Amniotic epithelial cell (primary cell): ENCODE data around the gene UGT1A7.
"Not testable (repeated sequence)": the region's sequence is repeated elsewhere in the genome, so short reads cannot be mapped to it uniquely, and the experiment has no call there.

Source experiments
- DNase-seq: peaks from one replicate; pipeline ENCODE4 v3.0.0-alpha.2; 2010; ENCODE audit warnings: low read depth

Gene UGT1A7

DNA sequence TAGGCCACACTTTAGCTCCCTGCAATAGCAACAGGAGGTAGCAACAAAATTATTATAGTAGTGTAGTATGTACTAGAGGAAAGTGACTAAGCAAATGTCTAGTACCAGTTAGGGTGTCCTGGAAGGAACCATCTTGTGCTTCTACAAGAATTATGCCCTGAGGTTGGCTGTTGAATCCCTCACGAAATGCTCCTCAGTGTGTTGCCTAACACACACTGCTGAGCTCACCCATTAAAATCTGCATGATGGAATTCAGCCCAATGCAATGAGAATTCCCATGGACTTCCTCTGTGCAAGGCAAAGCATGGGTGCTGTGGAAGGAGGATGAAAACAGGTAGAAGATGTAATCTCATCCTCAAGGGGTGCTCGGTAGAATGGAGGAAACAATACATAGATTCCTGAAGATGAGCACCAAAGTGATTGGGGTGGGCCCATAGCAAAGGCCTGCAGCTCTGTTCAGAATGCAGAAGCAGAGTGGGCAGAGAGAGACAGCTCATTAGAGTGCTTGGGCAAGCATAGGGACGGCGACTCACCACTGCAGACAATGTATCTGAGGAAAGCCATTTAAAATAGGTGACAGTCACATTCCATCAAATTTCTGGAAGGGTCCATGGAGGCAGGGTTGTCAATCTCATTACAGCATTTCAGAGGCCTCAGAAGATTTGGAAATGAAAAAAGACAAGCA lies 1.2 kb upstream of the UGT1A7 start:
- DNase-seq = no peak

DNA sequence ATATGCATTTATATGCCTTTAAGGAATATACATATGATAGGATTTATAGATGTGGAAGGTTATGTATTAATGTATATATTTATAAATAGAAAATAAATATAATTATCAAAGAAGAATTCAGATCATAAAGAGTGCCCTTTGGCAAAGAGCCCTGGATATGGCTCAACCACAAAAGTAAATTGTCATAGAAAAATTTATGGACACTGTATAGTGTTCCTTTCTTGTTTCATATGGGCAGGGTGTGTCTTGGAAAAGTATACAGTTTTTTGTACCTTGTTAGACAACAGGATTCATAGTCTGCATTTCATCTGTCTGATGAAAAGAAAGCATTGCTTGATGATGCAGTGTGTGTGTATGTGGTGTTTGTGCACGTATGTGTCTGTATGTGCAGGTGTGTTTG lies 2.9 kb downstream of the UGT1A7 start:
- no peak for DNase-seq

DNA sequence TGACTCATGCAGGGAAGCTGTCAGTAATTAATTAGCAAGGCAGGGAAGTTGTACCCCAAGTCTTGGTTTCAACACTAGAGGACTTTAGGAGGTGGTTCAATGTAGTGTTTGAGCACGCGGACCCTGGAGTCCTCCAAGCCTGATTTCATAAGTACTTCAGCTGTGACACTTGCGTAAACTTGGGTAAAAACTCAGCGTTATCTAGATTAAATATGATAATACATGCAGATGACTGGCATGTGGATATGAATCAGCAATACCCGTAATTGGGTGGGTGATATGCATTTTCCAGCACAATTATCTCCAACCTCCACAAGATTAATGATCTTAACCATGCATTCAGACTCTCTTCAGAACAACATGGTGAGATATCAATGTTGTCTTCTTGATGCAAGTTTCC lies 5.2 kb downstream of the UGT1A7 start:
- no peak for DNase-seq

DNA sequence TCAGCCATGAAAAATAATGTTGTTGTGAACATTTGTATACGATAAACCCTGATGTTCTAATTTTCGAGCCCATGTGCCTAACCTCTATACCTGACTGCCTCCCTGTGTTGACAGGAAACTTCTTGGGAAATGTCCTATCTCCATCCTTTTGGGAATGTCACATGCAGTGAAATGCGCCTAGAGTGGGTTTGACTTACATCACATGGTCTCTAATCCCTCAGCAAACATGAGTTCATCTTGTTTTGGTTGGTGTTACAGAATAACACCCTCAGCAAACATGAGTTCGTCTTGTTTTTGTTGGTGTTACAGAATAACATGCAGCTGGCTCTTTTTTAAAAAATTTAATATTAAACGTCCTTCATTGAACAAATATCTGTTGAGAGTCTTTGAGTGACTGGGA lies 6.6 kb downstream of the UGT1A7 start:
- DNase-seq = no peak

DNA sequence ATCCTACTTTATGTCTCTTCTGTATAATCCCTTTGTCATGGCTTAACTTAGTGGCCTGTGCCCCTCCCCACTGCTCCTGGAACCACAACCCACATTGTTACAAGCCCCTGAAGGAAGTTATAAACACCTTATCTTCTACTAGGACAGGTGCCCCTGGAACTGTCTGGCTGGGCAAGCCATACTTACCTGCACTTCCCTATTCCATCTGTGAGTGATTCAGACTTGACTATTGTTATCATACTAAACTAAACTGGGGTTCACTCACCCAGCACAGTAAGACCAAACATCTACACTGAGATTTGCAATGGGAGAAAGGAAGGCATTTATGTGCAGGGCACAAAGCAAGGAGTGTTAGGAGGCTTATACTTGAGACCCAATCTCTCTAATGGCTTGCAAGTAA lies 7.3 kb downstream of the UGT1A7 start:
- DNase-seq = no peak

DNA sequence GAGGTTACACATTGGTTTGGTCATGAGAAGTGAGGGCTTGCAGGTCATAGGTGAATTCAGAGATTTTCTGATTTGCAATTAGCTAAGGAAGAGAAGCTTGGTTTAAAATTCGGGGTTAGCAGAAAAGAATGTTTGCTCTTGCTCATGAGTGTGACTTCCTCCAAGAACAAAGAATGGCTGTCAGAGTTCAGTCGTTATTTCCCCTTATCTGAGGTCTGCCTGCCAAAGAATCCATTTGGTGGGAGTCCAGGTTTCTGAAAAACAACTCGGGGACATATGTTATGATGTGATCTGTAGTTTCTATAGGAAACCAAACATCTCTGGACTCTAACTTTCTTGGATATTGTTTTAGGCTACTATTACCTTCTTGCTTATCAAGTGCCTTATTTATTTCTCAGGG lies 7.8 kb downstream of the UGT1A7 start:
- no peak for DNase-seq

DNA sequence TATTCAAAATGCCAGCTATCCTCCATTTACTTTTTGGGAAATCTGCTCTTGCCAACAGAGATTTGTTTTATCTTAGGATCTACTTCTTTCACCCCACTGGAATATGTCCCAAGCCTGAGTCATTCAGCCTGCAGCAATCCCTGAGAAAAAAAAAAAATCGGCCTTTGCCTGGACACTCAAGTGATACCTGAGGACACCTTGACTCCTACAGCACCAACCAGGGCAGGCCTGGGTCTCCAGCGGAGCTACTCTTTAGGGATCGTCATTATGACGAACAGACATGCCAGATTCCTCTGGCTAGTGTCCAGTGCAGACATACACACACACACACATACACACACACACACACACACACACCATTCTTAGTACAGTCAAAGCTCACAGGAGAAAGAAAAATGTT lies 8.7 kb downstream of the UGT1A7 start:
- no peak for DNase-seq

DNA sequence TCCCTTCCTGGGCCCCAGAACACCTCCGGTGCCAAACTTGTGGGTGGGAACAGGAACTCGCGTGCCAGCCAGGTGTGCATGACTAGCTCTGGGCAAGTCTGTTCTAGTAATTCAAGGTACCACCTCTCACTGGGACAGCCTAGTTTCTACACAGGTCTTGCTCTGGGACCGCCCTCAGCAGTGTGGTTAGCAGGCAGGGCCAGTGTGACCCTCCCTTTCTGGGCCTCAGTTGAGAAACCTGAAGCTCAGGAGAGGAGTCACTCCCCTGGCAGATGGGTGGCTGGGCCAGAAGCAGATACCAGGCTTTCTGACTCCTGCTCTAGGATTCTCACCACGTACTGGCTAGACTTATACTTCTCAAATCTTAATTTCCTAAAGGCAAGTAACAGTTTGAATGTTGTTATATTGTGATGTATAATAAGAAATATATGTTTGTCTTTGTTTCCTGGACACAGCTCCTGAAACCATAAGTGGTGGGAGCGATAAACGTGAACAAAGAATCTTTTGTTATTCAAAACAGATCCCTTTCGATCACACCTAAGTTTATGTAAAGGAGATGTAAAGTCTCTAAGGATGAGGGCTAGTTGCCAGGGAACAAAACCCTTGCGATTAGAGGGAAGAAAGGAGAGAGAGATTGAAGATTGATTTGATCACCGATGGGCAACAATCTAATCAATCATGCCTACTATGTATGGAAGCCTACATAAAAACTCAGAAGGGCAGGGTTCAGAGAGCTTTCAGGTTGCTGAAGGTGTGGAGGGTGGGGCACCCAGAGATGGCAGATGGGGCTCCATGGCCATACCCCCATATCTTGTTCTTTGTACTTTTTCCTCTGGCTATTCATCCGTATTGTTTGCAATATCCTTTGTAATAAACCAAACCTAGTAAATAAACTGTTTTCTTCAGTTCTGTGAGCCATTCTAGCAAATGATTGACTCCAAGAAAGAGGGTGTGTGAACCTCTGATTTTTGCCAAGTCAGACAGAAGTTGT lies 10.0 kb downstream of the UGT1A7 start:
- no peak for DNase-seq

DNA sequence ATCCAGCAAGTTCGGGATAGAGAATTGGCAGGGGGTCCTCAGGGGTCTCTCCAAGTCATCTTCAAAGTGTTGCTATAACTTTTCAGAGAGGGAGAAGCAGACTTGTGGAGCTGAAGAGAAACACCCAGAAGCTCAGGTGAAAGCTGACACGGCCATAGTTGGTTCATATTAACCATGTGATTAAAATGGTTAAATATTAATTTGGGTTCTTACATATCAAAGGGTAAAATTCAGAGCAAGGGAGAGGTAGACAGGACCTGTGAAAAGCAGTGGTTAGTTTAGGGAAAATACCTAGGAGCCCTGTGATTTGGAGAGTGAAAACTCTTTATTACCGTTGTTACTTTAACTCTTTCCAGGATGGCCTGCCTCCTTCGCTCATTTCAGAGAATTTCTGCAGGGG lies 10.9 kb downstream of the UGT1A7 start, which contains the start of gene UGT1A6:
Gene UGT1A6 (plus strand): TSS at position 243 of the 400 bp plus-strand sequence. CDS start 115 bp downstream, at position 358.
- no peak for DNase-seq

DNA sequence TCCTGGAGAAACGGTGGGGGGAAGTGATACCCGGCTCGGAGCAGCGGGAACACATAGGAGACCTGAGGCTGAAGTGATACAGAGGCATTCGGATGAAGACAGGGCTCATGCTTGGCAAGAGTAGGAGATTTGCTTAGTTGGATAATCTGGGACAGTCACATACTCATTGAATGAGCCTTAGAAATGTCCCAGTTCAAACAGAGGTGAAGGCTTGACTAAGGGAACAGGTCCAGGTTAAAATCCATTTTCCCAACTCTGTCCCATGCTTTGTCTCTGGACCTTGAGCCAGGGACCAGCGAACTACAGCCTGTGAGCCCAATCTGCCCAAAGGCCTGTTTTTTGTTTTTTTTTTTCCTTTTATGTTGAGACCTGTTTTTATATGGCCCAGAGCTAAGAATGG lies 12.3 kb downstream of the UGT1A7 start:
- no peak for DNase-seq

DNA sequence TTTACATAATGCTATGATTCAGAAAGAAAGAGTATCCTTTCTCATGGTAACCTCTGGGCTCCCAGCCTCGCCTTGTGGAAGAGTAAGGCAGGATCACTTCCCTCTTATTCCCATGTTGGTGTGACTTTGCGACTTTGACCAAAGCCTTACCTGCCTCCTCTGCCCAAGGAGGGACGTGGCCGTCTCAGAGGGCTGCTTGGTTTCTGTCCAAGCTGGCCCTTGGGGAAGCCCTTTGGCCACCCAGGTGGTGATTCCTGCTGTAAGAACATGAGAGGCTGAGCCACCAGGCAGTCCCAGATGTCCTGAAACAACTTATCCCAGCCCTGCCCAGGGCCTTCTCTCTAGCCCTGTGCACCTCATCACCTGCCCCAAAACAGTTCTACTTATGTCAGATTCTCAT lies 17.0 kb downstream of the UGT1A7 start:
- DNase-seq = no peak

DNA sequence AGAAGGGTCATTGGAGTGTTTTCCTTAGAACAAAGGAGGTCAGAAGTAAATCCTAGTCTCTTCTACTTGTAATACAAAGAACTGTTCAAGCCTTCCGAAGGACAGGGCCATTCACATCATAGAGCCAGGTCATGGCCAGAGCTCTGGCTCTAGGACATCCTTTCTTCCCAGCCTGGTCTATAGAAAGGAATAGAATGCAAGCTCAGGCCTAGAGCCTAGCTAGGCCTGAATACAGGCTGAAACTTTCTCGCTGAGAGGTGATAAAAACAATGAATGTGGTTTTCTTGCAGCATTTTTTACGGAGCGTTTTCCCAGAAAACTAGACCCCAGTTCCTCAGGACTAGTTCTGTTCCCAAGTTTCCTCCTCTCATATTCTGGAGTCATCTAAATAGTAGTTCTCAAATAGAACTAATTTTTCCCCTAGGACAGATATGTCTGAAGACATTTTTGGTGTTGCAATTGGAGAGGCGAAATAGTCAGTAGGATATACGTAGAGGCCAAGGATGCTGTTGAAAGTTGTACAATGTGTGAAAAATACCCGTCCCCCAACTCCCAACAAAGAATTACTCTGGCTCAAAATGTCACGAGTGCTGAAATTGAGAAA lies 17.8 kb downstream of the UGT1A7 start:
- DNase-seq = peak; percentile 52

DNA sequence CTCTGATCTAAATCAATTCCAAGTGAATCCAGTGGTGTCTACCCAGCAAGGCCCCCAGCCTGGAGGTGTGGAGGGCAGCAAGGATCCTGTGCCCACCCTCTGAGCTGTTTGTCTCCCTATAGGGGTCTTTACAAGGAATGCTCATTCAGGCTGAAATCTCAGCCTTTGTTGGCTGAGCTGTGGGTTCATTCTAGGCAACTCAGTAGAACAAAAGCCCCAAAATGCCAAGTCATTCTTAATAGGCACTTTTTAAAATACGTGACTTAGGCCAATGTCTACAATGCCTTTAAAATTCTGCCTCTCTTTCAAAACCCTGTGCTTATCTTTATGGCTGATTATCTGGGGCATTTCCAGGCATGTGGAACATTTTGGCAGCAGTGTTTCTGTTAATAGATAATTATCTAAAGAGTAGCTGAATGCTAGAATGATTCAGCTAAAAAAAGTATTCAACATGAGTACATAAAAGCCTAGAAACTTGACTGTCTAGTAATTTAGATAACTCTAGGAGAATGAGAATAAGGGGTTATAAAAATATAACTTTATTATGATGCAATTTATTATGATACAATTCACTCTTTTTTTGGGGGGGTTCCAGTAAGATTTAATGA lies 18.4 kb downstream of the UGT1A7 start:
- peak; percentile 90 for DNase-seq

DNA sequence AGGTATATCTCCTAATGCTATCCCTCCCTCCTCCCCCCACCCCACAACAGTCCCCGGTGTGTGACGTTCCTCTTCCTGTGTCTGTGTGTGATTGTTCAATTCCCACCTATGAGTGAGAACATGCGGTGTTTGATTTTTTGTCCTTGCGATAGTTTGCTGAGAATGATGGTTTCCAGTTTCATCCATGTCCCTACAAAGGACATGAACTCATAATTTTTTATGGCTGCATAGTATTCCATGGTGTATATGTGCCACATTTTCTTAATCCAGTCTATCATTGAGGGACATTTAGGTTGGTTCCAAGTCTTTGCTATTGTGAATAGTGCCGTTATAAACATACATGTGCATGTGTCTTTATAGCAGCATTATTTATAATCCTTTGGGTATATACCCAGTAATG lies 19.1 kb downstream of the UGT1A7 start:
- DNase-seq = not testable (repeated sequence)

DNA sequence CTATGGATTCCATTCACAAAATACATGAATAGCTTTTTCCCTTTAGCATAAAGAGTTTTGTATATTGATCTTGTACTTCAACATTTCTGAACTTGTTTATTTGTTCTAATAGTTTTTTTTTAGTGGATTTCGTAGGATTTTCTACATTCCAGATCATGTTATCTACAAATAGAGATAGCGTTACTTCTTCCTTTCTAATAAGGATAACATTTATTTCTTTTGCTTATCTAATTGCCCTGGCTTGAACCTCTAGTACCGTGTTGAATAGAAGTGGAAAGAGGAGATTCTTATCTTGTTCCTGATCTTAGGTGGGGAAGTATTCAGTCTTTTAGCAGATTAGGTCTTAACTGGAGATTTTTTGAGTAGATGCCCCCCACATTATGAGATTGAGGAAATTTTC lies 20.5 kb downstream of the UGT1A7 start:
- DNase-seq = no peak

DNA sequence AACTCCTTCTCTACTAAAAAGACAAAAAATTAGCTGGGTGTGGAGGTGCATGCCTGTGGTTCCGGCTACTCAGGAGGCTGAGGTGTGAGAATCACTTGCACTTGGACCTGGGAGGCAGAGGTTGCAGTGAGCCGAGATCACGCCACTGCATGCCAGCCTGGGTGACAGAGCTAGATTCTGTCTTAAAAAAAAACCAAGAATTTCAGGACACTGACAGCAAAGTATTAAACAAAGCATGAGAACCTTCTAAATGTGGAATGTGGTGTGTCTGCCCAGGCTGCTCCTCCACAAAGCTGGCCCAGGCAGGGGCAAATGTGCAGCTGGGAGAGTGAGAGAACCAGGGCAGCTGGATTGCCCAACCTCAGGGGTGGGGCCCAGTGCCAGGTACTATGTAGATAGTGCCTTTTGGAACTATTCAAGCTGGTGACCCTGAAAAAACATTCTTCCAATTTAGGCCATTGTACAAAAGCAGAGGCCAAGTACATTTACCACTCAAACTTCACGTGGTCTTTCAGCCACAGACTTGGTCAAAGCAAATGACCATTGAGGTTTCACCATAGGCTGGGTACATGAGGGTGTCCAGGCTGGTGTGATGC lies 24.3 kb downstream of the UGT1A7 start:
- DNase-seq = peak; percentile 14

DNA sequence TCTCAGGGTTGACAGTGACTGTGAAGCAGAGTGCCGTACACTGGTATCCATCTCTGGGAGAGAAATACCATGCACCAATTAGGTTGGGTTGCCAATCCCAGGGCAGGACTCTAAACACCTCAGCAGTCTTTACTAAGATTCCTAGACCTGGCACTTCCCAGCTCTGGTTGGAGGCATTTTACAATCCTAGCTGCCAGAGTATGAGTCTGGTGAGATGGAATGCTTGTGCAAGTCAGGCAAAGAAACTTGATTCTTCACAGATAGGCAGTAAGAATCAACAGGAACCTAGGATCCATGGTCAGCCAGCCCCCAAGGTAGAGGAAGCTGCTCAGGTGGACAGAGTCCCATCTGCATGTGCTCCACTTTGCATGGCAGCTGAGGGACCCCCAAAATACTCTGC lies 25.0 kb downstream of the UGT1A7 start:
- peak; percentile 55 for DNase-seq

DNA sequence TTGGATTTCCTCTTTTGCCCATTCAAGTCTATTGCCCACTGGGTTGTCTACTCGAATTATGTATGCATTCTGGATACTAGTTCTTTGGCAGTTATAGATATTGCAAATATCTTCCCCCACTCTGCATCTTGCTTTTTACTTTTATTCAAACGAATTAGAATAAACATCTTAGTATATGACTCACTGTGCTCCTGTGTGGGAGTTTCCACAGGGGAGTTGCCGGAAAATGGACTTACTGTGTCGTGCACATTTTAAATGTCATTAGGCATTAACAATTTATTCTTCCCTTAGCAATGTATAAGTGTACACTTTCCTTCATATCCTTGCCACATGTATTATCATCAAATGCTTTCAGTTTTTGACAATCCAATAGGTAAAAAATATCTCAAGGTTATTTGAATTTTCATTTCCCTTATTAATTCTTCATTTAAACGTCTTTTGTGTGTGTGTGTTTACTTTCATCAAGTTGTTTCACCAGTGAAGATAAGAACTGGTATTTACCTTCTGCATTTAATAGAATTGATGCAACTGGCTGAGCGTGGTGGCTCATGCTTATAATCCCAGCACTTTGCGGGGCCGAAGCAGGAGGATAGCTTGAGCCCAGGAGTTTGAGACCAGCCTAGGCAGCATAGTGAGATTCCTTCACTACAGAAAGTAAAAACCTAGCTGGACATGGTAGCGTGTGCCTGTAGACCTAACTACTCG lies 26.4 kb downstream of the UGT1A7 start:
- peak; percentile 36 for DNase-seq

DNA sequence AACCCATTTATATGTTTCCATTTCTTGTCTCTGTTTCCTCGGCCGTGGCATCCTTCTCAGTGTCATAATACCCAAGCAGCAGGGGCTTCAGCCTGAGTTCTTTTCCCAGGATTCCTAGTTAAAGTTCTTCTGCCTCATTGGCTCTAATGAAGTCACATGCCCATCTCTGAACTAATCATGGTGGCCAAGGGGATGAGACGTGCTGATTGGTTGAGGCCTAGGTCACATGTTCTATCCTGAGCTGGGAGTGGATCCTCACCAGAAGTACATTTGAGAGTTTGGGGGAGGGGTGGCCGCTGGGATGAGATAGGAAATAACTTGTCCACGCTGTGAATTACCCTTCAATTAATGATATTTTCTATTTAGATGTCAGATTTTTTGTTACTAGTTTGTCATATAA lies 27.2 kb downstream of the UGT1A7 start:
- no peak for DNase-seq

DNA sequence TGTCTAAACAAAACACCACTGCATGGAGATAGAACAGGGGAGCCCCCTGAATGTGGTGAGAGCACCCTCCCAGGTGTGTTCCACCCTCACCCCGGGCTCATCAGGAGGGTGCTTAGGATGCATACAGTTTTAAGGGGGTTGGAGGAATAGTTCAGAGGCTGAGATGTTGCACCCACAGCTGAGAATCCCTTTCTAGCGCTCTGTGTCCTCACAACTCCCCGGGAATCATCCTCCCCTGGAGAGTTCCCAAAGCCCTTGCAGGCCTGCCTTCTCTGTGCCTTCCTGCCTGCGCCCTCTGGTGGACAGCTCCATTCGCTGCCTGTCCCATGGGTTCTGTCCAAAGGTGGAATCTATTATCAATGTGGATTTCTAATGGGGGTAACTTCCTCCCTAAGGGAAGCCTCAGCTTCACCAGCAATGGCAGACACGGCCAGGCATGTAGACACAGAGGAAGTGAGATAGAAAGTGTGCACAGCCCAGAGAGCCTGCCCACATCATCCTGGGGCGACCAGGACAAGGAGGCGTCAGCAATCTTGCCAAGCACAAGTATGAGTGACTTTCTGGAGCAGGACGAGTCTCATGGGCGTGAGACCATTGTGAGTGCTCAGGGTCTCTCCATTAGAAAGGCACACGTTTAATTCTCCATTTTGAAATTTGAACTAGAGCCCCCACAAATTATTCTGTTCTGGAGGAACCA lies 29.8 kb downstream of the UGT1A7 start:
- peak; percentile 59 for DNase-seq
